ENCODE measurements around the gene FAR1.
A peak's percentile ranks its signal among the peaks of the same experiment; 100 is the strongest.

The FAR1 gene

DNA sequence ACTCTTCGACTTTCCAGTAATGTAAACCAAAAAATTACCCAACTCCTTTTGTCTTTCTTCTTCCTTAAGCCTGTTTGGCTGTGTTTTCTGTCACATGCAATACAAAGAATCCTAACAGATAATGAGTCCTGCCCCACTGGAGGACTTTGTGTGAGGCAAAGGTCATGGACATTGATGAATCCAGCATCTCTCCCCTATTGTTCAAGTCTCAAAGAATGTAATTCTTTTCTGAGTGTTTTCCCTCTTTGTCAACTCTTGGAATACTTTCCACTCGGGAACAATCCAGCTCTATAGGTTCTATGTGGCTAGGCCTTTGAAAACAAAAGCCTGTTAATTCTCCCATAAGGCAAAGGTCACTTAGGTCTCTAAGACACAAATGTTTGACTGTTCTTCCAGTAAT, 100.7 kb downstream of the FAR1 start:
- TF ChIP-seq, protein P1, sequence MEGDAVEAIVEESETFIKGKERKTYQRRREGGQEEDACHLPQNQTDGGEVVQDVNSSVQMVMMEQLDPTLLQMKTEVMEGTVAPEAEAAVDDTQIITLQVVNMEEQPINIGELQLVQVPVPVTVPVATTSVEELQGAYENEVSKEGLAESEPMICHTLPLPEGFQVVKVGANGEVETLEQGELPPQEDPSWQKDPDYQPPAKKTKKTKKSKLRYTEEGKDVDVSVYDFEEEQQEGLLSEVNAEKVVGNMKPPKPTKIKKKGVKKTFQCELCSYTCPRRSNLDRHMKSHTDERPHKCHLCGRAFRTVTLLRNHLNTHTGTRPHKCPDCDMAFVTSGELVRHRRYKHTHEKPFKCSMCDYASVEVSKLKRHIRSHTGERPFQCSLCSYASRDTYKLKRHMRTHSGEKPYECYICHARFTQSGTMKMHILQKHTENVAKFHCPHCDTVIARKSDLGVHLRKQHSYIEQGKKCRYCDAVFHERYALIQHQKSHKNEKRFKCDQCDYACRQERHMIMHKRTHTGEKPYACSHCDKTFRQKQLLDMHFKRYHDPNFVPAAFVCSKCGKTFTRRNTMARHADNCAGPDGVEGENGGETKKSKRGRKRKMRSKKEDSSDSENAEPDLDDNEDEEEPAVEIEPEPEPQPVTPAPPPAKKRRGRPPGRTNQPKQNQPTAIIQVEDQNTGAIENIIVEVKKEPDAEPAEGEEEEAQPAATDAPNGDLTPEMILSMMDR (IDR thresholded peaks at IDR 0.05; ENCODE audit: control insufficient read depth, insufficient read depth, low read depth, low read length, missing control alignments), result no peak
- no peak for DNase-seq (ENCODE audit: low read depth)
- no peak overlapping the region for H3K4me3 ChIP-seq (ENCODE audit: control insufficient read depth, low read depth, low read length)

DNA sequence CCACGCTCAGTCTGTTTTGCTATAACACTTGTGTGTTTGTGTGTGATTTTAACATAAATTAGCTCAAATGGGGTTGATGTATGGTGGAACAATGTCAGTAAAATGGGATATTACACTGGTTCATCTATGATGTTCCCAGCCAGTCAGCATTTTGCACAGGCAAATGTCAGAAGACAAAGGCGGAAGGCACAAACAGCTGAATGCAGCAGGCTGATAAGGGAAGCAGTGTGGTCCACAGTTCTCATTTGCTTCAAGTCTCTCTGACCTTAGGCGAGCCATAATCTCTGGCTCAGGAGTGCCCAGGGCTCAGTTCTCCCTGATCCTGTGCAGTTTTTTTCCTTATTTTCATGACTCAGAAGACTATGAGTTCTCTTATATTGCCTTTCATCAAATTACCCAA, 102.7 kb downstream of the FAR1 start:
- TF ChIP-seq, protein P1 (IDR thresholded peaks at IDR 0.05; ENCODE audit: control insufficient read depth, insufficient read depth, low read depth, low read length, missing control alignments), result no peak
- no peak for DNase-seq (ENCODE audit: low read depth)
- H3K4me3 ChIP-seq (ENCODE audit: control insufficient read depth, low read depth, low read length), result no peak overlapping the region

DNA sequence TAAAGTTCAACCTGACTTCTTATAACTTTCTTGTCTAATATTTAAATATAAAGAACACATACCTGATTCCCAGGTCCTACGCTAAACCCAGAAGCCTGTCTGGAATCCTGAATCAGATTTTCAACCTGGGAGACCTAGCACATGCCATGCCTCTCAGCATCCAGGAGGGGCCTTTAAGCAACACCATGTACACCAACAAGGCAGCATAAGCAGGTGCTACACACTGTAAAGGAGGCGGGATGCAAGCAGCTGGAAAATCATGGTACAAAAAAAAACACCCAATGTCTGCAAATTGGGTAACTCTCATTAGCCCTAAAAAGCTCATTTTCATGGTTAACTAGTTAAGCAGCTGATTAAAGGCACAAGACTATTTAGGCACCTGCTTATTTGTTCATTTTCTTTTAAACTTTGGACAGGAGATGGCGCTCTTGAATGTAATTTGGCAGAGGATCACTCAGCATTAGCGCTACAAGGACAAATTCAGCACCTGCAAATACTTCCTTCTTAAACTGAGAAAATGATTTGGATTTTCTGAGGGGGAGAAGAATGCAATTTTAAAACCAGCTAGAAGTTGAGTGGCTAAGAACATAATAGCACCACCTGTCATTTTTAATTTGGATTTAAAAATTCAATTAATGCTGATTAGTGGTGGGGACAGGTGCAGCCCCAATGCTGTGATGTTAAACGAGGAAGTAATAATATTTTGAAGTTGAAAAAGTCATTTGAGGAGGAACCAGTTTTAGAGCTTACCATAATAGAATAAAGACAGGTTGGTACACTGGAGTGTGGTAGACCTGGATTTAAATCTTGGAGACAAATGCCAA, 104.0 kb downstream of the FAR1 start:
- no peak overlapping the region for H3K4me3 ChIP-seq (ENCODE audit: control insufficient read depth, low read depth, low read length)
- TF ChIP-seq, protein P1 (IDR thresholded peaks at IDR 0.05; ENCODE audit: control insufficient read depth, insufficient read depth, low read depth, low read length, missing control alignments), result peak; percentile 27
- peak; percentile 32 for DNase-seq (ENCODE audit: low read depth)

DNA sequence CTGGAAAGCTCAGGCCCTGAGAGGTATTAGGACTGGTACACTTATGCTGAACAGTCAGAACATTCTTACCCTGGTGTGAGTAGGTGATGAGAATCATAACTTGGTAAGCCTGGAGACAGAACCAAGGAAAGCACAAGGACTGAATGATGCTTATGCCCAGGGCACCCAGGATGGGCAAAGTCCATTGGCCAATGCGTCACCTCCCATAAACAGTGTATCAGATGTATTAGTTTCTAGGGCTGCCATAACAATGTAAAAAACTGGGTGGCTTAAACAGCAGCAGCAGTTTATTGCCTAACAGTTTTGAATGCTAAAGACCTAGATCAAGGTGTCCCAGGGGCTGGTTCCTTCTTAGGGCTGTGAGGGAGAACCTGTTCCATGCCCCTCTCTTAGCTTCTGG, 107.0 kb downstream of the FAR1 start:
- no peak for DNase-seq (ENCODE audit: low read depth)
- TF ChIP-seq, protein P1 (IDR thresholded peaks at IDR 0.05; ENCODE audit: control insufficient read depth, insufficient read depth, low read depth, low read length, missing control alignments), result no peak
- no peak overlapping the region for H3K4me3 ChIP-seq (ENCODE audit: control insufficient read depth, low read depth, low read length)

DNA sequence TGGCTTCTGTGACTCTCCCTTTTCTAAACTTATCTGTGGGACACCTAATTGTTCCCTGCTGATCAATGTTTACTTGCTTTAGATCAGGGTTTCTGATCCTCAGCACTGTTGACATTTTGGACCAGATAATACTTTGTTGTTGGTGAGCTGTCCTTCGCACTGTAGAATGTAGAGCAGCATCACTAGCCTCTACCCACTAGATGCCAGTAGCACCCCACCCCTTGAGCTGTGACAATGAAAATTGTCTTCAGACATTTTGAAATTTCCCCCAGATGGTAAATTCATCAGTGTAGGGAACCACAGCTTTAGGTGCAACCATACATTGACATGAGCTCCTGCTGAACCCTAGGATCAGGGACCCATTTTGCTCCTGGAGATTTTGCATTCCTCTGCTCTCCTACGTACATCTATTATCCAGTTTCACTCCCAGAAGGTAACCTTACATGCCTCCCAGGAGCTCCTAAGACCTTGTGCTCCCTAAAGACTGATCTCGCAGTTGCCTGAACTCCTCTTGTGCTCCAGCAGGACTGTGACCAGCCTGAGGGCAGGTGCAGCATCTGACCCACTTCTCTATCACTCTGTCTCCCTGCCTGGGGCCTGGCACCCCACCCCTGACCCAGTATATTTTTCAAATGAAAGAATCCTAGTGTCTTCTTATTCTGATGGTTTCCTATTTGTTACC, 107.8 kb downstream of the FAR1 start:
- no peak for DNase-seq (ENCODE audit: low read depth)
- H3K4me3 ChIP-seq (ENCODE audit: control insufficient read depth, low read depth, low read length), result no peak overlapping the region
- TF ChIP-seq, protein P1 (IDR thresholded peaks at IDR 0.05; ENCODE audit: control insufficient read depth, insufficient read depth, low read depth, low read length, missing control alignments), result peak; percentile 16

DNA sequence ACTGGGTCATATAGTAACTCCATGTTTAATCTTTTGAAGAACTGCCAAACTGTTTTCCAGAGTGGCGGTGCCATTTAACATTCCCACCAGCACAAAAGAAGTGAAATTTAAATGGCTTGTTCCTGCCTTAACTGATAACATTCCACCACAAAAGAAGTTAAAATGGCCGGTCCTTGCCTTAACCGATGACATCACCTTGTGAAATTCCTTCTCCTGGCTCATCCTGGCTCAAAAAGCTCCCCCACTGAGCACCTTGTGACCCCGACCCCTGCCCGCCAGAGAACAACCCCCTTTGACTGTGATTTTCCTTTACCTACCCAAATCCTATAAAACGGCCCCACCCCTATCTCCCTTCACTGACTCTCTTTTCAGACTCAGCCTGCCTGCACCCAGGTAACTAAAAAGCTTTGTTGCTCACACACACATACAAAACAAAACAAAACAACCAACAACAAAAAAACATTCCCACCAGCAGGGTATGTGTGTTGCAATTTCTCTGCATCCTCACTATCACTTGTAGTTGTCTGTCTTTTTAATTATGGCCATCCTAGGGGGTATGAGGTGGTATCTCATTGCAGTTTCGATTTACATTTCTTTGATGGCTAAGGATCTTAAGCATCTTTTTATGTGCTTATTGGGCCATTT, 109.0 kb downstream of the FAR1 start:
- DNase-seq (ENCODE audit: low read depth), result no peak
- TF ChIP-seq, protein P1 (IDR thresholded peaks at IDR 0.05; ENCODE audit: control insufficient read depth, insufficient read depth, low read depth, low read length, missing control alignments), result no peak
- H3K4me3 ChIP-seq (ENCODE audit: control insufficient read depth, low read depth, low read length), result no peak overlapping the region

Data from AG09309 (cell line).